Measurements from ENCODE around the gene NEDD8.

NEDD8 gene

DNA sequence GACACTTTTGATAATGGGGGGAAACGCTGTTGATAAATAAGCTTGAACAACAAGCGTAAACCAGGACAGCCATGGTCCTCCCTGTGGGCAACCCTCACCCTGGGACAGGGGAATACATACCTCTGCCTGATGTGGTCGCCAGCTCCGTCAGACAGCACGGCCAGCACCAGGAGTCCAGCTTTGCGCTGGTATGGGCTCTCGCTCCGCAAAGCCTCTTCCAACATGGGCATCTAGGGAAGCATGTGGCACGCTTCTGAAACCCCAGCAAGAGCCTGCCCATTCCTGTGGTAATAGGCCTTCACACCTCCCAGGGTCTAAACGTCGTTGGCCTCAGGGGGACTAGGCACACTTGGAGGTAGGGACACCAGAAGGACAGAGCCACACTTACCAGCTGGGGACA is 46.4 kb downstream of the NEDD8 start:
- DNase-seq (ENCODE audit: insufficient read length, low spot score) (no peak), FAIRE-seq (no peak)
- TF ChIP-seq, protein P1, sequence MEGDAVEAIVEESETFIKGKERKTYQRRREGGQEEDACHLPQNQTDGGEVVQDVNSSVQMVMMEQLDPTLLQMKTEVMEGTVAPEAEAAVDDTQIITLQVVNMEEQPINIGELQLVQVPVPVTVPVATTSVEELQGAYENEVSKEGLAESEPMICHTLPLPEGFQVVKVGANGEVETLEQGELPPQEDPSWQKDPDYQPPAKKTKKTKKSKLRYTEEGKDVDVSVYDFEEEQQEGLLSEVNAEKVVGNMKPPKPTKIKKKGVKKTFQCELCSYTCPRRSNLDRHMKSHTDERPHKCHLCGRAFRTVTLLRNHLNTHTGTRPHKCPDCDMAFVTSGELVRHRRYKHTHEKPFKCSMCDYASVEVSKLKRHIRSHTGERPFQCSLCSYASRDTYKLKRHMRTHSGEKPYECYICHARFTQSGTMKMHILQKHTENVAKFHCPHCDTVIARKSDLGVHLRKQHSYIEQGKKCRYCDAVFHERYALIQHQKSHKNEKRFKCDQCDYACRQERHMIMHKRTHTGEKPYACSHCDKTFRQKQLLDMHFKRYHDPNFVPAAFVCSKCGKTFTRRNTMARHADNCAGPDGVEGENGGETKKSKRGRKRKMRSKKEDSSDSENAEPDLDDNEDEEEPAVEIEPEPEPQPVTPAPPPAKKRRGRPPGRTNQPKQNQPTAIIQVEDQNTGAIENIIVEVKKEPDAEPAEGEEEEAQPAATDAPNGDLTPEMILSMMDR (IDR thresholded peaks at IDR 0.05; ENCODE audit: insufficient read depth, missing control alignments) = no peak

DNA sequence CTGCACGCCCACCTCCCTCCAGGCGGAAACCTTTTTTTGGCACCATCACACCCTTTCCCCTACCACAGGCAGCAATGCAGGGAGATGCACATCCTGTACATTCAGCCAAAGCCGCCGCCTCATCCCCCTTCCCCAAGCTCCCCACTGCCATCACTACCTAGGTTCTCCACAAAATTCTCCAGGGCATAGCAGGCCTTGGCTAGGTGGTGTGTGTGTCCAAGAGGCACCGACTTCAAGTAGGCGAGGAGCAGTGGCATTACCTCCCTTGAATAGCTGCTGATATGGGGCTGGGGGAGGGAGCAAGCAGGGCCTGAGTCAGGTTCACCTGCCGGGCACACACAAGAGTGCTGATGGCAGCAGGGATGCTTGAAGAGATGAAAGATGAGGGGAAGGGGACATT is 47.1 kb downstream of the NEDD8 start:
- DNase-seq (ENCODE audit: insufficient read length, low spot score) (no peak), FAIRE-seq (no peak)
- TF ChIP-seq, protein P1 (IDR thresholded peaks at IDR 0.05; ENCODE audit: insufficient read depth, missing control alignments) = no peak

DNA sequence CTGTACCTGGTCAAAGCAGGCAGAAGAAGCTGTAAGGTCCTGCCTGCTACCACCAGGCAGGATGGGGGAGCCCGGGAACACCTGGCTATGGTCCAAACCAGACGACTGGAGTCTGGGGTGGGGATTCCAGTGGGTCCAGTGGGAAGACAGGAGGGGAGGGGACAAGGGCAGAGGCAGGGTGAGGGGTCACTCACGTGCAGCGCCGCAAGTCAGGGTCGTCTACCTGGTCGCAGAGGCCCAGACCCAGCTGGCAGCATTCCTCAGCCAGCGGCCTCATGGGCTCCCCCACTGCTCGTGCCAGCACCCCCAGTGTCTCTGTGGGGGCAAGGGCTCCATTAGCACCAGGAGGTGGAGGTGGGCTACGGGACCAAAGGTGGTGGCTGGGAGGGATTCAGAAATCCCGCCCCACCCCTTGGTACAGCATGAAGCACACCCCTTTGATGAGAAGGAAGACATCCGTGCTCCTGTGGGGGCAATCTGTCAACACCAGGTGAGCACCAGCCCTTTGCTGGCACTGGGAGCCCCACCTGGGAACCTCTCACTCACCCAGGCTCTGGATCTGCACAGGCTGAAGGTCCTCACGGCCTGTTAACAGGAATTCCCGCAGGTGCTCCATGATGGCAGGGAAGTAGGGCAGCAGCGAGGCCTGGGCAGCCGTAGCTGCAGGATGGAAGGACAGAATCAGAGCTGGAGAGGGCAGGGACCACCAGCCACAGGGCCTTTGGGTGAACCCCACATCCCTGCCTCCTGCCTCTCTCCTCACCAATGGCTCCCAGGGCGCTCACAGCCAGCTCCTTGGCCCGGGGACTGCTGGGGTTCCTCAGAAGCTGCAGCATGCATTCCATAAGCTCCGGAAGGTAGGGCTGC is 47.8 kb downstream of the NEDD8 start:
- TF ChIP-seq, protein P1 (IDR thresholded peaks at IDR 0.05; ENCODE audit: insufficient read depth, missing control alignments) = no peak
- DNase-seq (ENCODE audit: insufficient read length, low spot score) = no peak
- no peak for FAIRE-seq

DNA sequence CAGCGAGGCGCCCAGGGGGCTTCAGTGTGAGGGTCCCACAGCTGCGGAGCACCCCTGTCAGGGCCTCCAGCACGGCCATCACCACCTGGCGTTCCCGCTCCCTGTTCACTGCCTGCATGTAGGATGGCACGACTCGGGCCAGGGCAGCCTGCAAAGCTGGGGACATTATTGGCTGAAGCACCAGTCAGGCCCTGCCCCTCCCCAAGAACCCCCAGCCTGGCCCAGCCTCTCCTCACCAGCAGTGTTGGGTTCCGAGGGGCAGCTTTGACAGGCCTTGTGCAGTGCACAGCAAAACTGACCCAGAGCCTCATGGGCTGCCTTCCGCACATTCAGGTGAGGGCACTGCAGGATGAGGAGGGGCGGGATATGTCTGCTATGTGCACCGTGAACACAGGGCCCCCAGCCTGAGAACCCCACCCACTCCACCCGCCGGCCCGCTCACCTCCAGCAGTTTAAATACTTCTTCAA is 49.1 kb downstream of the NEDD8 start:
- no peak for FAIRE-seq

DNA sequence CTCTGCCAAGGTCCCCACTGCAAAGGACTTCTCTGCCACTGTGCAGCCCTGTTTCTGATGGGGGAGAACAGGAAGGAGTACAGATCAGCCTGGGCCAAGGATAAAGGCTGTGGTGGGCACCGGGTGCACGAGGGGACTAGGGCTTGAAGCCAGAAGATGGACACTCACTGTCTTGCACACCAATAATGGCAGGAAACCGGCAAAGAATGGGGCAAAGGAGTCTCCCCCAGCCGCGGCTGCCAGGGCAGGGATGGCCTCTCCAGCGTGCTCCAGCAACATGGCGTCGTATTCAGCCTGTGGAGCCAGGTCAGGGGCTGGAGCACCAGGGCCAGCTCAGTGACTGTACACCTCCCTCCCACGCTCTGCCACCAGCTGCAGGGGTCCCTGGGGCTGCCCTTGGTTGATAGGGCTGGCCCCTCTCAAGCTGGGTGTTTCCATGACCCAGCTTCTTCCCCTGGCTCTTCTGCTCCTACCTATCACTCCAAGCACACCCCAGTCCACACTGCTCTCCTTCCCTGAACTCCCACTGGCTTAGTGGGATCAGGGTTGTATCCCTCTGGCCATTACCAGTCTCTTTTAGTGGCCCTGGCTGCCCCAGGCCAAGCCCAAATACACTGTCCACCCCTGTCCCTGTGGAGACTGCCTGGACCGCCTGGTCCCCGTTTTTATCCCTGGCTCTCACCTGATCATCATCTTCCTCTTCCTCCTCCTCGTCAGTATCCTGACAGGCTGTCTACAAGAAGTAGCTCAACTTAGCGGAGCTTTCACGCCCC is 49.9 kb downstream of the NEDD8 start:
- FAIRE-seq (no peak), DNase-seq (ENCODE audit: insufficient read length, low spot score) (no peak)
- TF ChIP-seq, protein P1 (IDR thresholded peaks at IDR 0.05; ENCODE audit: insufficient read depth, missing control alignments) = no peak

More for the DNA sequence above, 49.1 kb downstream of the NEDD8 start:
- DNase-seq (ENCODE audit: insufficient read length, low spot score) = no peak
- TF ChIP-seq, protein P1 (IDR thresholded peaks at IDR 0.05; ENCODE audit: insufficient read depth, missing control alignments) = no peak

DNA sequence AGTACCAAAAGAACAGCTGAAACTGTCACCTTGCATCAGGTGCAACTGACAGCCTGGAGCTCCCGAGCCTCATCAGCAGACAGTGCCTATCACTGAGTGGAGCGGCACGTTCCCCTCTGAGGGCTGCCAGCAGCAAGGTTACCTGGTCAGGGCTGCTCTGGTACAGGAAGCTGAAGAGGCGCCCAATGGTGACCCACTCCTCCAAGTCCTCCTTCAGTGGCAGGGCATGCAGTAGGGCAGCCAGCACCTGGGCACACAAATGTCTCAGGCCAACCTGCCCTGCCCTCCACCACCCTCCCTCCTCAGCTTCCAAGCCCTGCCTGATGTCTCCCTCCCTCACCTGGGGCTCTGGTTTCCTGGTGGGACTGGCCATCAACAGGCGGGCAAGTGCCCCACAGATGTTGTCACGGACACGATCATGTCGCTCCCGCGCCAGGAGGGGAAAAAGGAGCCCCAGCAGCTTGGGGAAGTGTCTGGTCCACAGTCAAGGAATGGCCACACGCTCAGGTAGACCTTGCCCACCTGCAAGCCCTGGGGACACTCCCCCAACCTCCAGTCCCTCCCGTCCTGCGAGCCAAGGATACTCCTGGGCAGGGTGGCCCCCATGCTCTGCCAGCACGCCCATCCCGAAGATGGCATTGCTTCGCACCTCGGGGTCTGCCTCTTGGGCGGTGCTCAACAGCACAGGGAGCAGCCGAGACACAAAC is 50.6 kb downstream of the NEDD8 start:
- TF ChIP-seq, protein P1 (IDR thresholded peaks at IDR 0.05; ENCODE audit: insufficient read depth, missing control alignments) = no peak
- DNase-seq (ENCODE audit: insufficient read length, low spot score) (no peak), FAIRE-seq (no peak)

All from D721Med (cell line).